WTC11 (cell line): ENCODE measurements around the gene ADAMTS12. TPM values are rescaled to one million over a fixed set of nuclear protein-coding genes. Genes with fewer than 3 reads are reported as not detected.
A peak's percentile ranks its signal among the peaks of the same experiment; 100 is the strongest.

Experiments
- ATAC-seq: fragments of 200-7000 bp; cut with Tn5 transposase; 2 replicates; pipeline ENCODE4 v1.10.0; 2021; ENCODE audit warnings: mild to moderate bottlenecking, moderate library complexity
- CTCF ChIA-PET: fragments of 300-600 bp; sonication (Branson Sonifier 250); formaldehyde crosslinking; loops from one replicate; lab custom pipeline; 2021; ENCODE audit warnings: antibody characterized with exemption; lab: Charles Lee
- POLR2A ChIA-PET: fragments of 350-600 bp; sonication (Branson Sonifier 250); formaldehyde crosslinking; loops from one replicate; lab custom pipeline; 2021; ENCODE audit warnings: antibody characterized with exemption; lab: Charles Lee
- DNase-seq: peaks from one replicate; pipeline ENCODE4 v3.0.0; 2021; ENCODE audit warnings: low spot score
- H3K27ac Mint-ChIP-seq: 2 replicates; pipeline ENCODE4 v1.8.0; 2021; ENCODE audit warnings: mixed read lengths
- H3K27me3 Mint-ChIP-seq: 2 replicates; pipeline ENCODE4 v1.8.0; 2021; ENCODE audit warnings: low read depth, mild to moderate bottlenecking, moderate library complexity, mixed read lengths
- H3K36me3 Mint-ChIP-seq: 2 replicates; pipeline ENCODE4 v1.8.0; 2021; ENCODE audit warnings: mixed read lengths
- H3K4me1 Mint-ChIP-seq: 2 replicates; pipeline ENCODE4 v1.8.0; 2022; ENCODE audit warnings: mixed read lengths
- H3K4me3 Mint-ChIP-seq: 2 replicates; pipeline ENCODE4 v1.8.0; 2021; ENCODE audit warnings: mild to moderate bottlenecking, moderate library complexity, mixed read lengths
- H3K9me3 Mint-ChIP-seq: 2 replicates; pipeline ENCODE4 v1.8.0; 2021; ENCODE audit warnings: mixed read lengths
- E2F4 ChIP-seq: sonication (generic); formaldehyde crosslinking; IDR thresholded peaks from 2 replicates; pipeline ENCODE4 v1.8.1; 2022; ENCODE audit warnings: low read depth, mild to moderate bottlenecking, moderate library complexity, missing genetic modification reagents, borderline replicate concordance
- ELF4 ChIP-seq: sonication (generic); formaldehyde crosslinking; IDR thresholded peaks from 2 replicates; pipeline ENCODE4 v1.8.1; 2022; ENCODE audit warnings: low read depth, mild to moderate bottlenecking, moderate library complexity, missing genetic modification reagents
- GTF2I ChIP-seq: fragments of 250-450 bp; sonication (Bioruptor Pico); conservative IDR thresholded peaks from 2 replicates; pipeline ENCODE4 v1.4.0; 2021; ENCODE audit warnings: mild to moderate bottlenecking
- IRF1 ChIP-seq: sonication (generic); formaldehyde crosslinking; IDR thresholded peaks from 2 replicates; pipeline ENCODE4 v1.8.0; 2023; ENCODE audit warnings: missing genetic modification reagents
- JAZF1 ChIP-seq: fragments of 250-450 bp; sonication (Bioruptor Pico); IDR thresholded peaks from 2 replicates; pipeline ENCODE4 v1.9.0; 2021; ENCODE audit warnings: moderate library complexity, mild to moderate bottlenecking, inconsistent platforms
- RELA ChIP-seq: sonication (generic); formaldehyde crosslinking; IDR thresholded peaks from 2 replicates; pipeline ENCODE4 v1.8.1; 2022; ENCODE audit warnings: missing genetic modification reagents, mild to moderate bottlenecking, borderline replicate concordance
- SMAD3 ChIP-seq: sonication (generic); formaldehyde crosslinking; IDR thresholded peaks from 2 replicates; pipeline ENCODE4 v1.8.0; 2022; ENCODE audit warnings: missing genetic modification reagents, mild to moderate bottlenecking, borderline replicate concordance
- TEAD1 ChIP-seq: sonication (generic); formaldehyde crosslinking; IDR thresholded peaks from 2 replicates; pipeline ENCODE4 v1.8.0; 2022; ENCODE audit warnings: mild to moderate bottlenecking, missing genetic modification reagents
- TEAD4 ChIP-seq: sonication (generic); formaldehyde crosslinking; IDR thresholded peaks from 2 replicates; pipeline ENCODE4 v1.8.0; 2022; ENCODE audit warnings: mild to moderate bottlenecking, missing genetic modification reagents
- ZBTB21 ChIP-seq: sonication (generic); formaldehyde crosslinking; IDR thresholded peaks from 2 replicates; pipeline ENCODE4 v1.8.1; 2023; ENCODE audit warnings: mild to moderate bottlenecking, missing genetic modification reagents, borderline replicate concordance
- ZNF512 ChIP-seq: sonication (generic); formaldehyde crosslinking; IDR thresholded peaks from 2 replicates; pipeline ENCODE4 v1.8.1; 2022; ENCODE audit warnings: missing genetic modification reagents, borderline replicate concordance
- ZNF532 ChIP-seq: fragments of 250-450 bp; sonication (Bioruptor Pico); IDR thresholded peaks from 2 replicates; pipeline ENCODE4 v1.9.0; 2021; ENCODE audit warnings: mild to moderate bottlenecking, borderline replicate concordance
- total RNA-seq: library from RNA; stranded (reverse); gene quantifications from 3 replicates; pipeline ENCODE4 v1.2.3, GENCODE V29; 2021
- TF ChIP-seq, protein P1 (sequence below): sonication (generic); formaldehyde crosslinking; IDR thresholded peaks from 2 replicates; pipeline ENCODE4 v1.8.0; 2022; ENCODE audit warnings: mild to moderate bottlenecking, missing genetic modification reagents

ADAMTS12 gene
- total RNA-seq, 1 experiment from 2014 or later, result 13.5 TPM

- no peak for DNase-seq
- Mint-ChIP-seq H3K27me3 (no peaks in the 10 kb centered on the region), H3K4me1 (peaks cover 61% of the 10 kb centered on the region), H3K36me3 (peaks cover 6% of the 10 kb centered on the region), H3K27ac (no peak overlapping the region), H3K4me3 (no peak overlapping the region), H3K9me3 (peaks cover 20% of the 10 kb centered on the region)
- ChIA-PET CTCF (interaction anchor here (1.7 kb wide), 1 partner anchor 99 kb away, joined by 6 read pairs; no protein-coding TSS in a partner anchor), POLR2A (no interaction called here)
- TF ChIP-seq ZBTB21 (CRISPR knock-in tag), result no peak
- TF ChIP-seq SMAD3 (CRISPR knock-in tag), result no peak
- no peak for TF ChIP-seq IRF1
- no peak for TF ChIP-seq E2F4
- TF ChIP-seq, protein P1, sequence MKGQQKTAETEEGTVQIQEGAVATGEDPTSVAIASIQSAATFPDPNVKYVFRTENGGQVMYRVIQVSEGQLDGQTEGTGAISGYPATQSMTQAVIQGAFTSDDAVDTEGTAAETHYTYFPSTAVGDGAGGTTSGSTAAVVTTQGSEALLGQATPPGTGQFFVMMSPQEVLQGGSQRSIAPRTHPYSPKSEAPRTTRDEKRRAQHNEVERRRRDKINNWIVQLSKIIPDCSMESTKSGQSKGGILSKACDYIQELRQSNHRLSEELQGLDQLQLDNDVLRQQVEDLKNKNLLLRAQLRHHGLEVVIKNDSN (CRISPR knock-in tag), result no peak
- TF ChIP-seq JAZF1 (CRISPR knock-in tag), result no peak
- TF ChIP-seq TEAD1 (CRISPR knock-in tag), result no peak
- TF ChIP-seq RELA (CRISPR knock-in tag), result no peak
- no peak for TF ChIP-seq ELF4 (CRISPR knock-in tag)
- peak; percentile 33 for ATAC-seq
These were observed 402.2 kb downstream of the ADAMTS12 start for GRCh38 chr5:33489481-33490067.

DNA sequence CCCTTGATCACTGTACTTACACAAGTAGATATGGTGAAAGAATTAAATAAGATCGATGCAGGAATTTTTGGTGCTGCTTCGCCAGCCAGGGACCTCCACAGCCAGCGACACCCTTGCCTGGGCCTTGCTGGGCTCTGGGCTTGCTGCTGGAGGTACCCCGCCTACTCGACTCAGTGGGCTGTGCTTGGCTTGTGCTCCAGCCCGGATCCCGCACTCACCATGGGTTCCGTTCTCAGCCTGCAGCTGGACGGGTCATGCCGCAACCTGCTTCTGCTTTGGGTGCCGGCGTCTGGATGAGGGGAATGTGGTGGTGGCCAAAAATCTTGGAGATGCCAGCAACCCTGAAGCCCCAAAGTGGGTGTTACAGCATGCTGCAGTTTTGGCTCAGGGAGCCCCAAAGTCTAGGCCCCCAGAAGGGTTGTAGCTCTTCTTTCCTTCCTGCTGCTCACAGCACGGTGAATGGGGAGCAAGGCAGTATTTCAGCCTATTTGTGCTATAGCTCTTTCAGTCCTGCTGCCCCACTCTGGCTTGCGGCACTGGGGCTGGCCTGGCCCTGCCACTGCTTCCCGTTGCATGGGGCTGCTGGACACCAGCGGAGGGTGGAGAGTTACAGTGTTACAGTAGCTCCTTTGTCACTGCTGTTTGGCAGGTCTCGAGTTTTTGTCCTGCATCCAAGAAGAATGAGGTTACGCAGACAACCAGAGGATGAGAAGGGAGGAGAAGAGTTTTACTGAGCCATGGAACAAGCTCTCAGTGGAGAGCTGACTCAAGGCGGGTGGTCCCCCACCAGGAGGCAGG is 403.0 kb downstream of the ADAMTS12 start:
- DNase-seq (no peak), ATAC-seq (peak; percentile 45)
- Mint-ChIP-seq H3K27ac (peak overlapping the region; percentile 12; the same call in 1 of the 2 replicates), H3K27me3 (peaks cover 3% of the 10 kb centered on the region; the same call in 1 of the 2 replicates), H3K4me1 (peaks cover 62% of the 10 kb centered on the region), H3K36me3 (peaks cover 6% of the 10 kb centered on the region), H3K4me3 (no peak overlapping the region), H3K9me3 (peaks cover 19% of the 10 kb centered on the region)
- ChIA-PET POLR2A (interaction anchor here (0.5 to 1.0 kb wide), 2 partner anchors 46 to 317 kb away, joined by 3 to 5 read pairs; no protein-coding TSS in a partner anchor), CTCF (interaction anchor here (1.7 kb wide), 1 partner anchor 100 kb away, joined by 6 read pairs; no protein-coding TSS in a partner anchor)
- TF ChIP-seq ZNF512 (CRISPR knock-in tag) (no peak), ZNF532 (CRISPR knock-in tag) (no peak), GTF2I (CRISPR knock-in tag) (no peak), TEAD4 (CRISPR knock-in tag) (no peak)
